Calu3 (cell line): ENCODE results near the gene HTATSF1. TPM values are rescaled to one million over a fixed set of nuclear protein-coding genes. Genes with fewer than 3 reads are reported as not detected.

Experiments used
- BruUV-seq: library from RNA; stranded (reverse); fragments of 400-500 nt; replicated peaks from 2 replicates; lab custom pipeline; 2021; lab: Mats Ljungman, UMichigan
- CTCF ChIA-PET: fragments of 300-600 bp; sonication (Branson Sonifier 250); formaldehyde crosslinking; loops from one replicate; lab custom pipeline; 2022; ENCODE audit warnings: antibody characterized with exemption; lab: Charles Lee
- DNase-seq: peaks from one replicate; pipeline ENCODE4 v3.0.0; 2022
- H3K27ac Mint-ChIP-seq: one replicate; pipeline ENCODE4 v1.8.0; 2022; ENCODE audit warnings: mixed read lengths; ENCODE audit not compliant: unreplicated experiment
- H3K27me3 Mint-ChIP-seq: one replicate; pipeline ENCODE4 v1.8.0; 2022; ENCODE audit warnings: mixed read lengths; ENCODE audit not compliant: unreplicated experiment
- H3K36me3 Mint-ChIP-seq: one replicate; pipeline ENCODE4 v1.8.0; 2022; ENCODE audit warnings: mild to moderate bottlenecking, moderate library complexity, mixed read lengths; ENCODE audit not compliant: insufficient read depth, unreplicated experiment
- H3K4me1 Mint-ChIP-seq: one replicate; pipeline ENCODE4 v1.8.0; 2022; ENCODE audit warnings: mild to moderate bottlenecking, low read depth, mixed read lengths; ENCODE audit not compliant: unreplicated experiment
- H3K4me3 Mint-ChIP-seq: one replicate; pipeline ENCODE4 v1.8.0; 2022; ENCODE audit warnings: mild to moderate bottlenecking, low read depth, moderate library complexity, mixed read lengths; ENCODE audit not compliant: unreplicated experiment
- H3K9me3 Mint-ChIP-seq: one replicate; pipeline ENCODE4 v1.8.0; 2022; ENCODE audit warnings: low read depth, mixed read lengths; ENCODE audit not compliant: unreplicated experiment
- intact Hi-C: fragments of 100-400 bp; cut with micrococcal nuclease; formaldehyde crosslinking; loops from one replicate; pipeline ENCODE4 v1.10.0; 2022; ENCODE audit not compliant: unreplicated experiment
- total RNA-seq: library from RNA; stranded (reverse); gene quantifications from 2 replicates; pipeline ENCODE4 v1.2.3, GENCODE V29; 2022
- TF ChIP-seq, protein P1 (sequence below): fragments of 200-600 bp; IDR thresholded peaks from one replicate; pipeline ENCODE4 v1.8.0; 2022; ENCODE audit warnings: antibody characterized with exemption; ENCODE audit not compliant: unreplicated experiment

HTATSF1 gene
- total RNA-seq, 1 experiment from 2014 or later: 46.0 TPM

- intact Hi-C loops: no loop called here
- H3K4me3 Mint-ChIP-seq: no peak overlapping the region
- H3K27me3 Mint-ChIP-seq: no peaks in the 10 kb centered on the region
- H3K36me3 Mint-ChIP-seq: no peaks in the 10 kb centered on the region
- TF ChIP-seq, protein P1, sequence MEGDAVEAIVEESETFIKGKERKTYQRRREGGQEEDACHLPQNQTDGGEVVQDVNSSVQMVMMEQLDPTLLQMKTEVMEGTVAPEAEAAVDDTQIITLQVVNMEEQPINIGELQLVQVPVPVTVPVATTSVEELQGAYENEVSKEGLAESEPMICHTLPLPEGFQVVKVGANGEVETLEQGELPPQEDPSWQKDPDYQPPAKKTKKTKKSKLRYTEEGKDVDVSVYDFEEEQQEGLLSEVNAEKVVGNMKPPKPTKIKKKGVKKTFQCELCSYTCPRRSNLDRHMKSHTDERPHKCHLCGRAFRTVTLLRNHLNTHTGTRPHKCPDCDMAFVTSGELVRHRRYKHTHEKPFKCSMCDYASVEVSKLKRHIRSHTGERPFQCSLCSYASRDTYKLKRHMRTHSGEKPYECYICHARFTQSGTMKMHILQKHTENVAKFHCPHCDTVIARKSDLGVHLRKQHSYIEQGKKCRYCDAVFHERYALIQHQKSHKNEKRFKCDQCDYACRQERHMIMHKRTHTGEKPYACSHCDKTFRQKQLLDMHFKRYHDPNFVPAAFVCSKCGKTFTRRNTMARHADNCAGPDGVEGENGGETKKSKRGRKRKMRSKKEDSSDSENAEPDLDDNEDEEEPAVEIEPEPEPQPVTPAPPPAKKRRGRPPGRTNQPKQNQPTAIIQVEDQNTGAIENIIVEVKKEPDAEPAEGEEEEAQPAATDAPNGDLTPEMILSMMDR: no peak
- no TSS peak for BruUV-seq
- H3K4me1 Mint-ChIP-seq: no peaks in the 10 kb centered on the region
- no peaks in the 10 kb centered on the region for H3K9me3 Mint-ChIP-seq
- no peak for DNase-seq
- CTCF ChIA-PET: no interaction called here
- no peak overlapping the region for H3K27ac Mint-ChIP-seq
Measured at GRCh38 chrX:136519069-136519468, 21.7 kb downstream of the HTATSF1 start.

DNA sequence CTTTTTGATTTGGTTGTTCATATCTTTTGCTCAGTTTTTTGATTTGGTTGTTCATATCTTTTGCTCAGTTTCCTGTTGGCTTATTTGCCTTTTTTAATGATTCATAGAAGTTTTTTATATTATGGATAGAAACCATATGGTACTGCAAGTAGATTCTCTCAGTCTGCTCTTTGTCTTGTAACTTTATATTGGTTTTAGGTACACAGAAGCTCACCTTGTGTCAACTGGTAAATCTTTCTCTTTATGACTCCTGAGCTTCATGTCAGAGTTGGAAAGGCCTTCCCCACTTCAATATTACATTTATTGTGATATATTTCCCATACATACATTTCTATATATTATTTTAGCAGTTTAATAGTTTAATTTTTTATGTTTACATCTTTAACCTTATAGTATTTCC is 26.4 kb downstream of the HTATSF1 start:
- H3K27me3 Mint-ChIP-seq: no peaks in the 10 kb centered on the region
- H3K9me3 Mint-ChIP-seq: peaks cover 2% of the 10 kb centered on the region
- no peak for DNase-seq
- CTCF ChIA-PET: no interaction called here
- no peak overlapping the region for H3K4me3 Mint-ChIP-seq
- H3K4me1 Mint-ChIP-seq: peaks cover 45% of the 10 kb centered on the region
- no peak overlapping the region for H3K27ac Mint-ChIP-seq
- intact Hi-C loops: no loop called here
- no peaks in the 10 kb centered on the region for H3K36me3 Mint-ChIP-seq
- TF ChIP-seq, protein P1: no peak
- BruUV-seq: no TSS peak

DNA sequence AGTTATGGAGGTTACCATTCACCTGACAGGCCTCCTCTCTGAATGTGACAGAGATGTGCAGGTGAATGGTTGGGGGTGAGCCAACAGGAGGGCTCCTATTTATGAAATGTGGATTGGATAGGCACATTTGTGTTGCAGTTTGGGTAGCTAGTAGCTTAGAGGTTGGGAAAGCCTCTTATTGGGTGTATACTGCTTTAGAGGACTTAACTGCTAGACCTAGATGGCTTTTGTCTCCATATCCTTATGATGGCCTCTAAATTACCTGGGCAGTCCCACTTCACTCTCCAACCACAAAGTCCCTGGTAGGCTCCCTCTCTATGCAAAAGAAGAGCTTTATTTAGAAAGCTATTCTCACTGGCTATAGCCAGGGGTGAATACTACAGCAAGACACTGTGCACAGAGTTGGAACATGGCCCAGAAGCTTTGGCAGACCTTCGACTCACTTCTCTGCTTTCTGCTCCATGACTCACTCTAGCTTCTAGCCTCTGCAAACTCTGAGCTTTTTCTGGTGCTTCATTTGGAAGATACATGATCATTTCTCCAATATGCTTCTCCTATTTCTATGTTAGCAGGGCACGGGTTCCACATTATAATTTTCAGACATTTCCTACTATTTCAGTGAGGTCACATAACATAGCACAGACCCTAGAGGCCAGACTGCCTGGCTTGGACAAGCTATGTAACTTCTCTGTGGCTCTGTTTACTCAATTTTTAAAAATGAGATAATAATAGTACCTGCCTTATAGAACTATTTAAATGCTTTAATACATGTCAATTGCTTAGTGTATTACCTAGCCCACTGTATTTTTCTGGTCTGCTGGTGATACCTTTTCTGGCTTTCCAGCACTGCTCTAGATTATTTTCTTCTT is 28.6 kb downstream of the HTATSF1 start:
- CTCF ChIA-PET: interaction anchor here (0.9 kb wide), 1 partner anchor 29 kb away, joined by 6 read pairs; the partner anchor contains the start of gene HTATSF1

DNA sequence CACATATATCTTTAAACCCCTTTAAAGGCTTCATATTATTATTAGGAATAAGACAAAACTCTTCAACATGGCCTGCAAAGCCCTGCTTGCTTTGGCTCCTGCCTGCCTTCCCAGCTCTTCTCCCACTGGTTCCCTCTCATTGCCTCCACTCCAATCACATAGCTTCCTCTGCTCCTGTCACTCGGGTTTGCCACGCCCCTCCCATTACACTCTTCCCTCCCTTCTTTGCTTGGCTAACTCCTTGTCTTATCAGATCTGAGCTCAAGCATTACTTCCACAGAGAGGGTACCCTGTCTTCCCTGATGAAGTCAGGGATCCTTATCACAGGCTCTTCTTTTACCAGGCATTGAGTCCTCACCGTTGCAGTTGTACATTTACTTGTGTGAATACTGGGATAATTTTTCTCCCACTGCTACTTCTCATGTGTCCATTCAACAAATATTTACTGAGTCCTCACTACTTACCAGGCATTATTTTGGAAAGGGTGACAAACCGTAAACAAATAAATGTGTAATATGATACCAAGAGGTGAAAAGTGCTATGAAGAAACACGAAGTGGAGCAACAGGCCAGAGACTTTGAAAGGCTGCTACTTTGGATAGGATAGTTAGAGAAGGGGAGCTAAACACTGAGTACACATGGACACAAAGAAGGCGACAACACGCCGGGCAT is 31.4 kb downstream of the HTATSF1 start:
- Mint-ChIP-seq H3K27me3 (no peaks in the 10 kb centered on the region), H3K9me3 (peaks cover 4% of the 10 kb centered on the region), H3K27ac (peak overlapping the region; percentile 84), H3K4me1 (peaks cover 93% of the 10 kb centered on the region), H3K4me3 (peak overlapping the region; percentile 15), H3K36me3 (peaks cover 12% of the 10 kb centered on the region)
- CTCF ChIA-PET: interaction anchor here (0.6 kb wide), 1 partner anchor 105 kb away, joined by 4 read pairs; no protein-coding TSS in a partner anchor
- TF ChIP-seq, protein P1: no peak
- intact Hi-C loops: no loop called here
- BruUV-seq: no TSS peak
- peak; percentile 55 for DNase-seq

More for the DNA sequence above, 28.6 kb downstream of the HTATSF1 start:
- H3K27me3 Mint-ChIP-seq: no peaks in the 10 kb centered on the region
- DNase-seq: peak; percentile 58
- BruUV-seq: no TSS peak
- TF ChIP-seq, protein P1: no peak
- H3K4me1 Mint-ChIP-seq: peaks cover 66% of the 10 kb centered on the region
- H3K36me3 Mint-ChIP-seq: no peaks in the 10 kb centered on the region
- intact Hi-C loops: no loop called here
- peaks cover 4% of the 10 kb centered on the region for H3K9me3 Mint-ChIP-seq
- peak overlapping the region; percentile 24 for H3K27ac Mint-ChIP-seq
- peak overlapping the region; percentile 23 for H3K4me3 Mint-ChIP-seq
